Non-pigmented ciliary epithelial cell (primary cell): Measurements from ENCODE around the gene MYH9.
"Not testable (repeated sequence)": the region's sequence is repeated elsewhere in the genome, so short reads cannot be mapped to it uniquely, and the experiment has no call there.

Experiments used
- DNase-seq: peaks from one replicate; pipeline ENCODE4 v3.0.0-alpha.2; 2010; ENCODE audit warnings: low read depth

Gene MYH9

DNA sequence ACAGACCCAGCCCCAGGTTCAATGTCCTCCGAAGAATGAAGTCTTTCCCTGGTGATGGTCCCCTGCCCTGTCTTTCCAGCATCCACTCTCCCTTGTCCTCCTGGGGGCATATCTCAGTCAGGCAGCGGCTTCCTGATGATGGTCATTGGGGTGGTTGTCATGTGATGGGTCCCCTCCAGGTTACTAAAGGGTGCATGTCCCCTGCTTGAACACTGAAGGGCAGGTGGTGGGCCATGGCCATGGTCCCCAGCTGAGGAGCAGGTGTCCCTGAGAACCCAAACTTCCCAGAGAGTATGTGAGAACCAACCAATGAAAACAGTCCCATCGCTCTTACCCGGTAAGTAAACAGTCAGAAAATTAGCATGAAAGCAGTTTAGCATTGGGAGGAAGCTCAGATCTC lies 120.7 kb downstream of the MYH9 start:
- no peak for DNase-seq

DNA sequence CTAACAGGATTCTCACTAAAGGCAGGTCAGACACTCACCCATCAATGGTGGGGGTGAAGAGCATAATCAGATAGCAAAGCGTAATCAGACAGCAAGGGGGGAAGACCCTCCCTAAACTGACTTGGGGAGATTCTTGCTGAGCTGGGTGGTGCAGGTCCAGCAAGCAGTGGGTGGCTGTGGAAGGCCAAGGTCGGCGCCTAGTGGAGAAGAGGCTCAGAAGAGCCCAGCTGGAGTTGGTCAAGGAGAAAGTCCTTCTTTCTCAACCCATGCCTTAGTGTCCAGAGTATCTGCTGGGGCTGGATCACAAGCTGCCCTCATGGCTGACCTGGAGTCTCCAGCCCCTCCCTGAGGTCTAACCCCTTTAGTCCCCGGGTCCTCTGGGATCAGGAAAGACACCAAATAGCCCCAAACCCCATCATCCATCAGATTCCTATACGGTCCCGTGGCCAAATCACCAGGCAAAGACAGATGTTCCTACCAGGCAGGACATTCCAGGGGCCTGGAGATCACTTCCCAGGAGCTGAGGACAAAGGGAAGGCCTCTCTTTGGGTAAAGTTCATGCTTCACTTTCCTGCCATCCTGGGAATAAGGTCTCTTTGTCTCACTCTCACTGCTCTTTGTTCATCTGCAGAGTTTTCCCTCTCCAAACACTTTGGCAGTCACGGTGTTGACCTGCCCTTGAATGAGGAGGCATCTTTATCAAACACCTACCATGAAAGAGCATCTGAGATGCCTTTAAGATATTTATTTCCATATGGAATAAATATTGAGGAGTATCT lies 123.7 kb downstream of the MYH9 start:
- not testable (repeated sequence) for DNase-seq

DNA sequence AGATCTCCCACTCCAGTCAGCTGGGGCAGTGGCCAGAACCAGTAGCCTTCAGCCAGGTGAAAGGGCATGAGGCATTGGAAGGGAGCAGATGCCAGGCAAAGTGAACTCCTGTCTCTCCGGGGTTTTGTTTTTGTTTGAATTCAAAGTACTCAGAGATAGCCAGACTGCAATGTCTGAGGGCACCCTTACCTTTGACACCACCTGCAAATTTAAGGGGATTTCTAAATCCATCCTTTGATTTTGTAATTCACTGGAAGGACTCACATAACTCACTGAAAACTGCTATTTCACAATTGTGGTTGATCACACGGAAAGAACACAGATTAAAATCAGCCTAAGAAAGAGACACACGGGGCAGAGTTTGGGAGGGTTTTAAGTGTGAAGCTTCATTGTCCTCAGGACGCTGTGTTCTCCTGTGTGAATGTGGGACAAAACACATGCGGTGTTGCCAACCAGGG lies 124.5 kb downstream of the MYH9 start:
- not testable (repeated sequence) for DNase-seq

DNA sequence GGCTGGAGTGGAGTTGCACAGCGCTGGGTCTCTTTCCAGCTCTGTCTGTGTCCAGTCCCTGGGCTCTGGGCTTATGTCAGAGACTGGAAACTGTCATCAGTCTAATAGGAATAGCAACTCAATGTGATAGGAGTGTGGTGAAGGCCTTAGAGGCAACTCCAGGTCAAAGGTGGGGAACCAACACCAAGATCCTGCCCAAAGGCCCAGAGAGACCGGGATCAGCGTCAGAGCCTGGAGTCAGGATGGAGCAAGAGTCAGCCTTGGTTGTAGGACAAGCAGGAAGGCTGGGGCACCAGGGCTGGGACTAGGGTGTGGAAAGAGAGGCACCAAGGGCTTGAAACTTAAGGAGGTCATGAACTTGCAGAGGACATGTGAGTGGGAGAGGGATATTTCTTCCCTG lies 125.5 kb downstream of the MYH9 start:
- DNase-seq = not testable (repeated sequence)

DNA sequence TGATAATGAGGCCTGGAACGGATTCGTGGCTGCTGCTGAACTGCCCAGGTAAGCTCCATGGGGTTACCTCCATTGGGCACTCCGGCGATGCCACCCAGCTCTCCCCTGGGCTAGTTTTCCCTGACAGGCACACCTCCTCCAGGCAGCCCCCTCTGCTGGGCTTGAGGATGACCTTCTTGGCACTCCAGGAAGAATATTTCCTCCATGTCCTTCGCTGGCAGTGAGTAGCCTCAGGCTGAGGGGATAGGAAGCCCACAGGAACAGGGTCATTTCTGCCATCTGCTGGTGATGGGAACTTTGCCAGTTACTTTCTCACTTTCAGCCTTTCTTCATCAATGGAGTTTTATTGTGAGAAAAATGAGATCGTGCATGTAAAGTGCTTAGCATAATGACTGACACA lies 126.1 kb downstream of the MYH9 start:
- DNase-seq = not testable (repeated sequence)

DNA sequence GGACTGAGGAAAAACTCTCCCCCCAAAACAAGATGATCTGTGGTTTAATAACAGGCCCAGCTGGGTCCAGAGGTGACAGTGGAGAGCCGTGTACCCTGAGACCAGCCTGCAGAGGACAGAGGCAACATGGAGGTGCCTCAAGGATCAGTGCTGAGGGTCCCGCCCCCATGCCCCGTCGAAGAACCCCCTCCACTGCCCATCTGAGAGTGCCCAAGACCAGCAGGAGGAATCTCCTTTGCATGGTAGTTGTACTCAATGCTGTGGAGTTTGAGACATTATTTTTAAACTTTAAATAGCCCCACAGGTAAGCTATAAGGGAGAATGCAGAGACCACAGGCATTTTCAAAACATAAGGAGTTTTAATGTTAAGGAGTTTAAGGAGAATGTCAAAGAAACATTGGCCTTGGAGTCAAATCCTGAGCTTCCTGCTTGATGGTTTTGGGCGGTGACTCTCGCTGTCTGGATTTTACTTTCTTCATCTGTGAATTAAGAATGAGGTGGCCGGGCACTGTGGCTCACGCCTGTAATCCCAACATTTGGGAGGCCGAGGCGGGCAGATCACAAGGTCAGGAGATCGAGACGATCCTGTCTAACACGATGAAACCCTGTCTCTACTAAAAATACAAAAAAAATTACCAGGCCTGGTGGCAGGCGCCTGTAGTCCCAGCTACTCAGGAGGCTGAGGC lies 128.0 kb downstream of the MYH9 start:
- no peak for DNase-seq

DNA sequence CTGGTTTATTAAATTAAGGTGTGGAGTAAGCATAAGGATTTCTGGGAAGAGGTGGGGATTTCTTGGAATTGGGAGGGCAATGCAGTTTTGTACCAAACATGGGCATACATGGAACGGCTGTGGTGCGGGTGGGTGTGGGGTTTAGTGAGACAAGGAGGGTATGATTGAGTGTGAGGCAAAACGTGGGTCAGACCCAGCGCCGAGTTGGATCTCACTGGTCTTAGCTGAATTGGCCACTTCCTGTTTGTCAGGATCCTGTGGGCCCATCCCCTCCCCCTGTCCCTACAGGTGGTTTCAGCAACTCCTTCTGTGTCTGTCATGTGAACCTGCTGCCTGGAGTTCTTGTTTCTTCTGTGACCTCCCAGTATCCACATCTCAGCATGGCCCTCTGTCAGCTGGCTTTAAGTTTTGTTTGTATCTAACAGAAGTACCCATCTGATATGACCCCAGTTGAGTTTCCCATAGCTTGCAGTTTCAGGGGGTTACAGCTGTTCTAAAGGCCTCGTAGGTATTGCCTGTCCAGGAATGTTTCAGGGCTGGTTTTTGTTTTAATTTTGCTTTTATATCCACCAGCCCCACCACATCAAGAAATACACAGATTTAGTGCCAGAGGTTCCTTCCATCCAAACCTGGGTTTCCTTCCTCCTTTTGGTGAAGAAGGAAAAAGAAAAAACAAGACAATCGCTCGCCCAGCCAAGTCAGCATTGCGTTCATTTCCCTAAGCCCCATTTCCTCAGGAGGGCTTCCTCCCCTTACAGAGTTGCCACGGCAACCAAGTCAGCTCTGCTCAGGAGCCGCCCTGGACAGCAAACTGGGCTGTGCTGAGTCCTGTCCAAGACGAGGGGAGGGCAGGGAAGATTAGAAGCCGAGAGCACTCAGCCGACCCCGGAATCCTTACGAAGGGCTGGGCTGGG lies 128.8 kb downstream of the MYH9 start:
- DNase-seq = no peak

DNA sequence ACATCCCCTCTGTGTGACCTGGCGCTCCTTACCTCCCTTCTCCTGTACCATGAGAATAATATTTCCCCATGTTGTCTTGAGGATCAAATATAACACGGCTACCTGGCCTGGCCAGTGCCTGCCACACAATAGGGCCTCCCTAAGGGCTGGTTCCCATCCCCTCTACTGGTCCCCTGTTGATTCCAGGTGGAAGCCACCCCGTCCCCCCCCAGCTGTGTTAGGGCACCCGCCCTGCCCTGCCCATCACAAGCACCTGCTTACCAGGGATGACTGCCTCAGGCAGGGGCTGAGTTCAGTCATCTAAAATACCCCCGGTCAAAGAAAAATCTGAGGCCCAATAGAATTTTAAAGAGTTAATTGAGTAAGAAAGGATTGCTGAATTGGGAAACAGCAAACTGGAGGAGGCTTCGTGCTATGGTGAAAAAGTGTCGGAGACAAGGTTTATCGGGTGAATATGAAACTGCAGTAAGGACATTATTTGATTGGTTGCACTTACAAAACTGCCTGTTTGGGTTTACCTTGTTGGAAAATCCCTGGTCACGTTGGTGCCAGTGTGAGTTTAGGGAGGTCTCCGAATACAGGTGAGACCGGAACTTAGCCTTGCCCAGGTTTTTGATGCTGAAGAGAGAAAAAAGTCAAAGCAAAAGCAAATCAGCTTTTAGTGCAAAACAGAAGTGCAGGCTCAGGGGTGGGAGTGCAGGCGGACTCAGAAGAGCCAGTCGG lies 129.7 kb downstream of the MYH9 start:
- no peak for DNase-seq

DNA sequence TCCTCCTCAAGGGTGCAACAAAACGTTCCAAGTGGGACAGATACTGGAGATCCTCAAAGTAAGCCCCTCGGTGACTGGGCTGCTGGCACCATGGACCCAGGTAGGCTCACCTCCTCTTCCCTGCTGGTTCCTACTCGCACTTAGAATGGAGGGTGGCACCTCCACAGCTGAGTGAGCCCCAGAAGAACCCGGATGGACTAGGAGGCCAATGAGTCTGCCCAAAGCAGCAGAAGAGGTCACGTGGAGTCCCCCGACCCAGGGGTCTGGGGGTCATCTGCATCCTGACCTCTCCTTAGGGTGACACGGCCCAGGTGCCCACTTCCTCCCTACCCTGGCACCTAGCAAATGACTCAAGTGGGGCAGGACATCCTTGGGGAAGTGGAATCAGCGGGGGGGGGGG lies 130.5 kb downstream of the MYH9 start:
- no peak for DNase-seq

DNA sequence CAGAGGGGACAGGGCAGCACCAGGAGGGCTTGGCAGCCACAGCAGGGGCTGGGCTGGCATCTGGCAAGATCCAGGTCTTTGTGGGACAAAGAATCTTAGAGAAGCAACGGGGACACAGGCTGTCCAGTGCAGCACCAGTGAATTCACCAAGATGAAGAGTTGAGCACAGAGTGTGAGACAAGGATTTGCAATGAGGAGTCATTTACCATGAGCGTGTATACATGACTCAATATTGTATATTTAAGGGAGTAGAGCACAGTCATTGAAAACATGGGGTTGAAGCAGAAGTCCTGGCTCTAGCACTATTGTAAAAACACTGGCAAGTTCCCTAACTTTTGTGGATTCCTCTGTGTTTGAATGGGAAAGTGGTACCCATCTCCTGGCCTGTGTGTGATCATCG lies 131.3 kb downstream of the MYH9 start:
- DNase-seq = no peak

DNA sequence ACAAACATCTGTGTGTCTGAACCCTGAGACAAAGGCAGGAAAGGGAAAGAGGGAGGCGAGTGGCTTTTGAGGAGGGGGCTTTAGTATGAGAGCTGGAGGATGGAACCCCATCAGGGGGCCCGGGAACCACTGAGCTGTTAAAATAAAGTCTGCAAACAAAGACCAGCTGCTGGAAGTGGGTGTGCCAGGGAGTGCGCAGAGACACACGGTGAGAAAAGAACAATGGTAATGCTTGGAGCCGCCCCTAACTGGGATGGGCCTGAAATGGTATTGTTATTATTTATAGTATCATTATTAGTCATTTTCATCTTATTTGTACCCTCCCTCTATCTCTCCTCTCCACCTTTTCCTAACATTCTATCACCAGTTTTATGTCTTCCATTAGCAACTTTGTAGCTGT lies 132.2 kb downstream of the MYH9 start:
- DNase-seq = not testable (repeated sequence)

DNA sequence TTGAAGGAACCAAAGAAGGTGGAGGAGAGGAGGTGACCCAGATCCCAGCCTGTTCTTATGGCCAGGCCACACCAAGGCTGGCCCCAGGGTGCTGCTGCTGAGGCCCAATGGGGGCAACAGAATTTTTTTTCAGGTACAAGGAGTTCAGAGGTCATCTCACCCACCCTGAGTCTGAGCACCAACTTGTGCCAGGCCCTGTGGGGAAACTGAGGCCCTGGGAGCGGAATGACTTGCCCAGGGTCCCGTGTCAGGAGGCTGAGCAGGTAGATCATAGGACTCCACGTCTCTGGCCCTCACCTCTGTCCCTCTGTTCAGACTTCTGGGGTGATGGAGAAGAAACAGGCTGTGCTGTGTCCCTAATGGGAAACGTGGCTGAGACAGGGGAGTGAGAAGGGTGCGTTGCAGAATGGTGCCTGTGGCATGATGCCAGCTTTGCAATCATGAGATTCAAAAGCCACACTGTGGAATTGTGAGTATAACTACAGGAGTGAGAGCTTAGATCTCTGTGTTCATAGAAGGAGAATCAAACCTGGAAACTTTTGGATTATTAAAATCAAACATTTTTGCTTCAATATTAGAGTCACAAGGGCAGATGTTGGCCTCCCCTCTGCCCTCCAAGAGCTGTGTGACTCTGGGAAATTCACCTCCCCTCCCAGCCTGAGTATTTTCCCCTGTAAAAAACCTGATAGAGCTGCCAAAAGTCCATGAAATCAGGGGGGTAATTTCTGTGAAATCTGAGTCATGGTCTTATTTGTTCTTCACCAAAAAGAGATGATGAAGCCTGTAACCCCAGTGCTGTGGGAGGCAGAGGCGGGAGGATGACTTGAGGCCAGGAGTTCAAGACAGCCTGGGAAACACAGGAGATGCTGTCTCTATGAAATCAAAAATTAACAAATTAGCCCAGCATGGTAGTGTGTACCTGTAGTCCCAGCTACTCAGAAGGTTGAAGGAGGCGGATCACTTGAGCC lies 134.0 kb downstream of the MYH9 start:
- no peak for DNase-seq

DNA sequence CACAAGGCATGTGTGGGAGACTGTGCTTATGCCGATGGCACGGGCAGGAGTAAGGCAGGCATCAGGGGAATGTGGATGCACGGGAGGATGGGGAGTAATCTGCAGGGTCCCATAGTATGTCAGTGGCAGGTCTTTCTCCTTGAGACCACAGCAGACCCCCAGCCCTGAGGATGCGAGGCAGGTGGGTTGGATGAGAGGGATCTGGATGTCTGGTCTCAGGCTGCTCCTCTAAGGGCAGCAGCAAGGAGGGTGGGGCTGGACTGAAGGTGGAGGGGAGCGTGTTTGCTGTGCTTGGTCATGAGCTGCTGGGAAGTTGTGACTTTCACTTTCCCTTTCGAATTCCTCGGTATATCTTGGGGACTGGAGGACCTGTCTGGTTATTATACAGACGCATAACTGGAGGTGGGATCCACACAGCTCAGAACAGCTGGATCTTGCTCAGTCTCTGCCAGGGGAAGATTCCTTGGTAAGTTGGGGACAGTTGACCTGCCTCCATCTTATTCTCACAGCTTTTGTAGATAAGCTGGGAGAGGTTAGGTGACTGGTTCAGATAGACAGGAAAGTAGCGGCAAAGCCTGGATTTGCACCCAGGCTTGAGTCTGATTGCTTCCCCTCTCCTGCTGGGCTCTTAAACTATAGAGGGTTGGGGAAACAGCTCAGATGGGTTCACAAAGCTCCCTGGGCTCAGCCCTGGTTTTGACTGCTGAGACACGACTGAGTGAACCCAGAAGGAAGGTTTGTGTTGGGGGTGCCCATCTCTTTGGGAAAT lies 134.8 kb downstream of the MYH9 start, which contains the start of gene APOL1:
TSS of gene APOL1 (plus strand) at position 380 of the 769 bp plus-strand sequence. CDS start 1,823 bp downstream, outside the sequence.
- DNase-seq = no peak

DNA sequence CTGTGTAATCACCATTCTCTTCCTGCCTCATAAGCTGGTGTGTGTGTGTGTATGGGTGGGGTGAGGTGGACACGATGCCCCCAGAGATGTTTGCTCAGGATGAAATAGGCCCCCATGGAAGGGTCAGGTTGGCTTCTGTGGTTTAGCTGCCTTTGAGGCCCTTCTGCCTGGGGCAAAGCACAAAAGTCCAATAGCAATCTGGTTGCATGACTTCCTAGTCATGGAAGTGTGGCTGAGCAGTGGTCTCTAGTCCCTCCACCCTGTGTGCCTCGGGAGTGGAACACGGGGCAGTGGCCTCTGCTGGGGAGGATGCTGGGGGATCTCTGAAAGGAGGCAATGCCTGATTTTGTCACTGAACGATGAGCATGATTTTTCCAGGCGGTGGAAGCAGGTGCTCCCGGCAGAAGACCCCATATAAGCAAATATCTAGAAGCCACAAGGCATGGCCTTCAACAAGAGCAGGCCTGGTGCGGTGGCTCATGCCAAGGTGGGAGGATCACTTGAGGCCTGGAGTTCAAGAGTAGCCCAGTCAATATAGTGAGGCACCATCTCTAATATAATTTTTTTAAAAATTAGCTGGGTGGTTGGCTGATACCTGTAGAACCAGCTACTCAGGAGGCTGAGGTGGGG lies 135.7 kb downstream of the MYH9 start:
- DNase-seq = not testable (repeated sequence)

DNA sequence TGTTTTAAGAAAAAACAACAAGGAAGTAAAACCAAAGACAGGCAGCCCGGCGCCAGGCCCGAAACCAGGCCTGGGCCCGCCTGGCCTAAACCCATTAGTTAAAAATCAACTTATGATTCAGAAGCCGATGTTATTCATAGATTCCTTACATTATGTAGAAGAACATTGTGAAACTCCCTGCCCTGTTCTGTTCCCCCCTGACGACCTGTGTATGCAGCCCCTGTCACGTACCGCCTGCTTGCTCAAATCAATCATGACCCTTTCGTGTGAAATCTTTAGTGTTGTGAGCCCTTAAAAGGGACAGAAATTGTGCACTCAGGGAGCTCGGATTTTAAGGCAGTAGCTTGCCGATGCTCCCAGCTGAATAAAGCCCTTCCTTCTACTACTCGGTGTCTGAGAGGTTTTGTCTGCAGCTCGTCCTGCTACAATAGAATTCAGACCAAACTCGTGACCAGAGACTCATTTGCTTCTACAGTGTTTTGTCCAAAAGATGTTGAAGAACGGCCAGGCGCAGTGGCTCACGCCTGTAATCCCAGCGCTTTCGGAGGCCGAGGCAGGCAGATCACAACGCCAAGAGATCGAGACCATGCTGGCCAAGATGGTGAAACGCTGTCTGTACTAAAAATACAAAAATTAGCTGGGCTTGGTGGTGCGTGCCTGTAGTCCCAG lies 137.3 kb downstream of the MYH9 start:
- not testable (repeated sequence) for DNase-seq

DNA sequence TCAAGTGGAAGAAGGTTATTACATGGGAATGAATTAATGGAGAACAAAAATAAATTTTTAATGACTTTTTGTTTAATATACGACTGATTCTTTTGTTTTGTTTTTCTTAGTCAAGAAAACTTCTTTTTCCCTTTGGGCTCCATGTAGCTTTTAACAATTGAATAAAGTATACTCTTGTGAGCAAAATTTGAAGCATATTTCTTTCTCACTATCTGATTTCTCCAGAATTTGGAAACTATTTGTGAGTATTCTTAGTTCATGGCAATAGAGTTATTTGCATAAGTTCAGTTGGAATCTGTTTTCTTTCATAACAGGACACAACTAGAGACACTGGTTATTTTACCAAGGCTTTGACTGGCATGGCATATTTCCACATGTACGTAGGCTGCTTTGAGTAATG lies 138.6 kb downstream of the MYH9 start:
- no peak for DNase-seq

DNA sequence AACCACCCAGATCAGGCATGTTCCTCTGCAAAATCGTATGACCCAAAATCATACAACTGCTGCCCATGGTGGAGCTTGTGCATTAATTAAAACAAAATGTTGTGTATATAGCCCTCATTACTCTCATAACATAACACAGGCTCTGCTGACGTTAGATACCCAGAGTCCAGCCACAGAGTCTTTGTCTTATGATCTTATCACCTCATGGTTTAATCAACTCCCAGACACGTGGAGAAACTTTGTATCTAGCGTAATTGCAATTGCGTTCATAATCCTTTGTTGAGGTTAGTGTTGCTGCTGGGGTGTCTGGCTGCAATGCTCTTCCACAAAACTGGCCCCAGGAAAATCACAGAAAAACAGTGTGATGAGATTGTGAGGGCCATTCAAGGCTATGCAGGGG lies 139.8 kb downstream of the MYH9 start:
- DNase-seq = no peak

DNA sequence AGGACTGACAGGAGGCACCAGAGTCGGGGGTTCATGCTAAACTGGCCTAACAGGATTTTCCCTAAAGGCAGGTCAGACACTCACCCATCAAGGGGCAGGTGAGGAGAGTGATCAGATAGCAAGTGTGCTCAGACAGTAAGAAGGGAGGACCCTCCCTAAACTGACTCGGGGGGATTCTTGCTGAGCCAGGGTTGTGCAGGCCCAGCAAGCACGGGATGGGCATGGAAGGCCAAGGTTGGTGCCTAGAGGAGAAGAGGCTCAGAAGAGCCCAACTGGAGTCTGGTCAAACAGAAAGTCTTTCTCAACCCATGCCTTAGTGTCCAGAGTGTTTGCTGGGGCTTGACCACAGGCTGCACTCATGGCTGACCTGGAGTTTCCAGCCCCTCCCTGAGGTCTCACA lies 141.0 kb downstream of the MYH9 start:
- DNase-seq = no peak
